Measurements from ENCODE around the gene ZYX. TPM values are rescaled to one million over a fixed set of nuclear protein-coding genes. Genes with fewer than 3 reads are reported as not detected.
"Not testable (repeated sequence)": the region's sequence is repeated elsewhere in the genome, so short reads cannot be mapped to it uniquely, and the experiment has no call there.

ZYX gene
- total and polyA plus RNA-seq, 9 of the 15 experiments (the other 6 are each of a cell fraction or from before 2014, with no cell fraction given): 1.8 to 130 (median 15.7) TPM

DNA sequence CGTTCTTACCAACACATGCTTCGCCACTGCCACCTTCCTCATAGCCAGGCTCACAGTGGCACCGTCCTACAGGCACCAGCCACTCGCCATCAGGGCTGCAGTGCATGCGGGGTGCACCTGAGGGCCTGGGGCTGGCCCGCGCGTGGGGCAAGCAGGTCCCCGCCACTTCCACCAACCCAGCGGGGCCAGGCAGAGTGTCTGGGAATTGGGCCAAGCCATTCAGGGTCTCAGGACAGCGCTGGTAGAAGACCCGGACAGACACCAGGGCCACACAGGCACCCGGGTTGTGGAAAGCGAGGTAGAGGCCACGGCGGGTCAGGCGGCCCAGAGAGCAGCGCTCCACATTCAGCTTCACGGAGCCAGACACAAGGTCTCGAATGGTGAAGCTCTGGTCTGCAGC, 18.5 kb downstream of the ZYX start:
- no peaks in the 10 kb centered on the region for H3K9me3 ChIP-seq (replicated peaks; ENCODE audit: control insufficient read depth, insufficient read depth, low read depth, low read length)
- peaks cover 0 to 12% of the 10 kb centered on the region in 2 experiments; a peak in 2 of 5 replicates for H3K4me1 ChIP-seq (replicated peaks in 1 of 2; ENCODE audit: control insufficient read depth in 2 of 2, insufficient read depth in 2 of 2, low read length in 2 of 2)
- H2AFZ ChIP-seq (ENCODE audit: low read depth, low read length): no peak overlapping the region
- H3K9ac ChIP-seq (ENCODE audit: insufficient read depth in 1 of 2, low read depth in 2 of 2, low read length in 2 of 2): peak overlapping the region in 1 of 2 experiments; percentile 31; a peak in 2 of 4 replicates
- CTCF ChIA-PET (ENCODE audit: low intra/inter-chr PET ratio): no interaction called here
- FAIRE-seq (no peak), ATAC-seq (no peak), DNase-seq (ENCODE audit: extremely low read depth in 1 of 4, low spot score in 3 of 4) (no peak)
- no peak overlapping the region for H3K4me2 ChIP-seq (ENCODE audit: insufficient read depth, low read length)
- POLR2A ChIA-PET: interaction anchor here (0.9 to 10.7 kb wide), 2 partner anchors 8 to 9 kb away, joined by 3 to 131 read pairs; no protein-coding TSS in a partner anchor
- in situ Hi-C loops (cut with MboI) (no loop called here), intact Hi-C loops (cut with micrococcal nuclease) (no loop called here)
- no peak for TF ChIP-seq FOXK2 (conservative IDR thresholded peaks at IDR 0.05 in 1 of 2, IDR thresholded peaks at IDR 0.05 in 1 of 2; ENCODE audit: low read depth in 2 of 2)
- TF ChIP-seq ETV6 (IDR thresholded peaks at IDR 0.05; ENCODE audit: borderline replicate concordance in 1 of 2, low read depth in 2 of 2, low read length in 1 of 2): no peak
- 0 out of 2 replicates have a peak, but pooled peaks have one; percentile 33 for TF ChIP-seq ETV6 (CRISPR knock-in tag; IDR thresholded peaks at IDR 0.05; ENCODE audit: borderline replicate concordance)
- 20% methylated on average over 20 of the region's 20 CpGs for WGBS (ENCODE audit: insufficient coverage, low coverage, missing lambda C conversion rate)
- H3K36me3 ChIP-seq (ENCODE audit: control insufficient read depth, insufficient read depth, low read length): no peaks in the 10 kb centered on the region
- no TSS peak for BruUV-seq (replicated peaks)
- H3K9me1 ChIP-seq (ENCODE audit: control insufficient read depth, insufficient read depth, low read length): no peaks in the 10 kb centered on the region
- no peaks in the 10 kb centered on the region for H3K79me2 ChIP-seq (ENCODE audit: control insufficient read depth, insufficient read depth, low read length)
- peaks cover 53 to 80% of the 10 kb centered on the region in 2 experiments for H3K27me3 ChIP-seq (ENCODE audit: control insufficient read depth in 2 of 2, insufficient read depth in 2 of 2, low read length in 2 of 2)
- no peak overlapping the region for H3K4me3 ChIP-seq
- H4K20me1 ChIP-seq (replicated peaks; ENCODE audit: control insufficient read depth, insufficient read depth, low read length): peaks cover 11% of the 10 kb centered on the region
- no peak overlapping the region for H3K27ac ChIP-seq (ENCODE audit: extremely low read depth, low read depth, low read length)

DNA sequence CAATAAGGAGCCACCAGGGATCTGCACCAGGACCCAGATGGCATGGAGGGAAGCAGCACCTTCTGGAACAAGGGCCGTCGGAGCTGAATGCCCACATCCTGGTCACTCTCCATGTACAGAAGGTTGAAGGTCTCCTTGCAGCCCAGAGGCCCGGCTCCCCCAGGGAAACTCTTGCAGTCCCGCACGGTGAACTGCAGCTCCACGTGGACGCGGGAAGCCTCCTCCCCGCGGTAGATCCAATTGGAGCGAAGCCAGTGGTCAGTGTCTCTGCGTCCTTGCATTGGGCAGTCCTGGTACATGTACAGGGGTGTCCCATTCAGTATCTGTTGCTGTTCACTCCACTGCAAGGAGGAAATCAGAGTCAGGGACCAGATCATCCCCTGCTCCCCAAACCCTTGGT, 20.1 kb downstream of the ZYX start:
- DNase-seq (ENCODE audit: extremely low read depth in 1 of 4, low spot score in 3 of 4): no peak
- no peaks in the 10 kb centered on the region for H3K9me1 ChIP-seq (ENCODE audit: control insufficient read depth, insufficient read depth, low read length)
- peaks cover 5% of the 10 kb centered on the region; the same call in 1 of the 2 replicates for H4K20me1 ChIP-seq (replicated peaks; ENCODE audit: control insufficient read depth, insufficient read depth, low read length)
- H3K9ac ChIP-seq (ENCODE audit: insufficient read depth in 1 of 2, low read depth in 2 of 2, low read length in 2 of 2): no peak overlapping the region
- no peak for FAIRE-seq
- ChIA-PET POLR2A (interaction anchor here (0.6 to 10.7 kb wide), 3 partner anchors 9 to 449 kb away, joined by 5 to 131 read pairs (median 11); no protein-coding TSS in a partner anchor), CTCF (ENCODE audit: low intra/inter-chr PET ratio) (no interaction called here)
- TF ChIP-seq, protein P1, sequence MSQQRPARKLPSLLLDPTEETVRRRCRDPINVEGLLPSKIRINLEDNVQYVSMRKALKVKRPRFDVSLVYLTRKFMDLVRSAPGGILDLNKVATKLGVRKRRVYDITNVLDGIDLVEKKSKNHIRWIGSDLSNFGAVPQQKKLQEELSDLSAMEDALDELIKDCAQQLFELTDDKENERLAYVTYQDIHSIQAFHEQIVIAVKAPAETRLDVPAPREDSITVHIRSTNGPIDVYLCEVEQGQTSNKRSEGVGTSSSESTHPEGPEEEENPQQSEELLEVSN (IDR thresholded peaks at IDR 0.05; ENCODE audit: borderline replicate concordance in 1 of 2, extremely low read depth in 1 of 2, insufficient read depth in 1 of 2, insufficient read length in 1 of 2, low read depth in 1 of 2, low read length in 1 of 2, poor library complexity in 1 of 2, severe bottlenecking in 1 of 2): peak in 1 of 2 experiments; percentile 37
- TF ChIP-seq KLF16 (IDR thresholded peaks at IDR 0.05): no peak
- H3K9me3 ChIP-seq (replicated peaks; ENCODE audit: control insufficient read depth, insufficient read depth, low read depth, low read length): no peaks in the 10 kb centered on the region
- WGBS (ENCODE audit: insufficient coverage, low coverage, missing lambda C conversion rate): 0% methylated on average over 12 of the region's 12 CpGs
- in situ Hi-C loops (cut with MboI) (no loop called here), intact Hi-C loops (cut with micrococcal nuclease) (no loop called here)
- no peaks in the 10 kb centered on the region for H3K36me3 ChIP-seq (ENCODE audit: control insufficient read depth, insufficient read depth, low read length)
- ATAC-seq: no peak
- H3K4me2 ChIP-seq (ENCODE audit: insufficient read depth, low read length): no peak overlapping the region
- H2AFZ ChIP-seq (ENCODE audit: low read depth, low read length): no peak overlapping the region
- H3K27me3 ChIP-seq (ENCODE audit: control insufficient read depth in 2 of 2, insufficient read depth in 2 of 2, low read length in 2 of 2): peaks cover 61 to 80% of the 10 kb centered on the region in 2 experiments
- no peak overlapping the region for H3K4me3 ChIP-seq
- H3K4me1 ChIP-seq (replicated peaks in 1 of 2; ENCODE audit: control insufficient read depth in 2 of 2, insufficient read depth in 2 of 2, low read length in 2 of 2): peaks cover 0 to 12% of the 10 kb centered on the region in 2 experiments; a peak in 2 of 5 replicates
- H3K27ac ChIP-seq (ENCODE audit: extremely low read depth, low read depth, low read length): no peak overlapping the region
- BruUV-seq (replicated peaks): no TSS peak
- no peaks in the 10 kb centered on the region for H3K79me2 ChIP-seq (ENCODE audit: control insufficient read depth, insufficient read depth, low read length)

DNA sequence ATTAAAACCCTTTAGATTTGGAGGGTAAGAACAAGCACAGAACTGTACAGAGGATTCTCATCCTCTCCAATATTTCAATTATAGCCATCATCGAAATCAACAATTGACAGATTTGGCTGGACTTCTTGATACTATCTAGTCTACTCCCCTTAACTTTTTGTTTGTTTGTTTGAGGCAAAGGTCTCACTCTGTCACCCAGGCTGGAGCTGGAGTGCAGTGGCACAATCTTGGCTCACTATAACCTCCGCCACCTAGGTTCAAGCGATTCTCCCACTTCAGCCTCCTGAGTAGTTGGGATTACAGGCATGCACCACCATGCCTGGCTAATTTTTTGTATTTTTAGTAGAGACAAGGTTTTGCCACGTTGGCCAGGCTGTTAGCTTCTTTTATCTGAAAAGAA, 21.1 kb downstream of the ZYX start:
- H3K9me3 ChIP-seq (replicated peaks; ENCODE audit: control insufficient read depth, insufficient read depth, low read depth, low read length); H3K4me2 ChIP-seq (ENCODE audit: insufficient read depth, low read length); DNase-seq (ENCODE audit: extremely low read depth in 1 of 4, low spot score in 3 of 4); in situ Hi-C loops (cut with MboI); FAIRE-seq; H3K4me3 ChIP-seq; H3K9me1 ChIP-seq (ENCODE audit: control insufficient read depth, insufficient read depth, low read length); H3K27ac ChIP-seq (ENCODE audit: extremely low read depth, low read depth, low read length); CTCF ChIA-PET (ENCODE audit: low intra/inter-chr PET ratio); ATAC-seq; H3K9ac ChIP-seq (ENCODE audit: insufficient read depth in 1 of 2, low read depth in 2 of 2, low read length in 2 of 2); intact Hi-C loops (cut with micrococcal nuclease); H2AFZ ChIP-seq (ENCODE audit: low read depth, low read length); H3K79me2 ChIP-seq (ENCODE audit: control insufficient read depth, insufficient read depth, low read length); BruUV-seq (replicated peaks); H3K36me3 ChIP-seq (ENCODE audit: control insufficient read depth, insufficient read depth, low read length); H4K20me1 ChIP-seq (replicated peaks; ENCODE audit: control insufficient read depth, insufficient read depth, low read length): not testable (repeated sequence)
- 1% methylated on average over 4 of the region's 4 CpGs for WGBS (ENCODE audit: insufficient coverage, low coverage, missing lambda C conversion rate)
- Histone ChIP-seq H3K27me3 (ENCODE audit: control insufficient read depth in 2 of 2, insufficient read depth in 2 of 2, low read length in 2 of 2) (peaks cover 63 to 80% of the 10 kb centered on the region in 2 experiments), H3K4me1 (replicated peaks in 1 of 2; ENCODE audit: control insufficient read depth in 2 of 2, insufficient read depth in 2 of 2, low read length in 2 of 2) (peaks cover 0 to 10% of the 10 kb centered on the region in 2 experiments; a peak in 3 of 5 replicates)
- POLR2A ChIA-PET: interaction anchor here (0.5 to 10.7 kb wide), 3 partner anchors 10 to 88 kb away, joined by 3 to 131 read pairs (median 11); no protein-coding TSS in a partner anchor

All from K562 (cell line).